ENCODE measurements around the gene QSOX2.

The QSOX2 gene

GRCh38 chr9:136259517-136259813 lies 13.9 kb upstream of the QSOX2 start:
- no peak for TF ChIP-seq CTCF (IDR thresholded peaks at IDR 0.05; ENCODE audit: insufficient read depth, low read length, missing control alignments)
- POLR2A ChIA-PET, result no interaction called here
- CTCF ChIA-PET, result no interaction called here
- H3K4me3 ChIP-seq (ENCODE audit: low read depth, low read length), result no peak overlapping the region
- DNase-seq (ENCODE audit: low read depth, low spot score), result no peak

DNA sequence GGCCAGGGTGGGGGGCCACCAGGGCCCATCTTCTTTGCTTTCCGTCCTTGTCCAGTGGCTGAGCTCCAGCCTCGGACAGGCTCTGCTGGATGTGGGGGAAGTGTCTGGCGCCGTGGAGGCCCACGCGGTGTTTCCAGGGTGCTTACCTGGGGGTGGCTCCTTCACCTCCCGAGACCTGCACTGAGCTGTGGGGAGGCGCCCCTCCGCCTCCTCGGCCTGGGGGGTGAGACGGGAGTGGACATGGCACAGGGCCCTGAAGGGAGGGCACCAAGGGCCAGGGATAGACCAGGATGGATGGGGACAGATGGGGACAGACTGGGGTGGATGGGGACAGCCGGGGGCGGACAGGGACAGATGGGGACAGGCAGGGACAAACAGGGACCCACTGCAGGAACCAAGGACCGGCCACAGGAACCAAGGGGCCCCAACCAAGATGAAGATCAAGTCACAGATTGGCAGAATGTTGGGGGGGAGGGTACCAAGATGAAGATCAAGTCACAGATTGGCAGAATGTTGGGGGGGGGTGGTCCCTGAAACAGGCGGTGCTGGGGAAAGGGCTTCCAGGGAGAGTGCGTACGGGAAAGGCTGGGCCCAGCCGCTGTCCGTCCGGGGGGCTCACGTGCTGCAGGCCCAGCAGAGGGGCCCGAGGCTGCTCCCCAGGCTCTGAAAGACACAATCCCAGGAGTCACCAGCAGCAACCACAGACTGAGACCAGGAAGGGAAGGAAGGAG lies 13.3 kb upstream of the QSOX2 start:
- ChIA-PET CTCF (no interaction called here), POLR2A (no interaction called here)
- H3K4me3 ChIP-seq (ENCODE audit: low read depth, low read length), result no peak overlapping the region
- TF ChIP-seq CTCF (IDR thresholded peaks at IDR 0.05; ENCODE audit: insufficient read depth, low read length, missing control alignments), result no peak
- no peak for DNase-seq (ENCODE audit: low read depth, low spot score)

DNA sequence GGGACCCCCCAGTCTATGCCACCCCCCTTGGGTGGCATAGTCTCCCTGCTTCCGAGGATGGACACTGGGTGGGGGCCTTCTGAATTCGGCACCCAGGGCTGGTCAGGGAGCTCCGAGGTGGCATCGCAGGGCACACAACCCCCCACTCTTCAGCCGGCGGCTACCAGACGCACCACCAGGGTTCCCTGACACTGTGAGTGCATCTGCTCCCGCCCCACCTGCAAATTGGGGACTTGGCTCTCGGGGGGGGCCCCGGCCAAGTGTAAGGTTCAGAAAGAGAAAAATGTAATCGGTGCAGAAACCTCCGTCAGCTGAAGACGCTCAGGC lies 12.7 kb upstream of the QSOX2 start:
- H3K4me3 ChIP-seq (ENCODE audit: low read depth, low read length), result no peak overlapping the region
- TF ChIP-seq CTCF (IDR thresholded peaks at IDR 0.05; ENCODE audit: insufficient read depth, low read length, missing control alignments), result no peak
- ChIA-PET CTCF (interaction anchor here (0.9 kb wide), 1 partner anchor 41 kb away, joined by 3 read pairs; no protein-coding TSS in a partner anchor), POLR2A (no interaction called here)
- no peak for DNase-seq (ENCODE audit: low read depth, low spot score)

- no peak for TF ChIP-seq CTCF (IDR thresholded peaks at IDR 0.05; ENCODE audit: insufficient read depth, low read length, missing control alignments)
- no peak for DNase-seq (ENCODE audit: low read depth, low spot score)
- CTCF ChIA-PET, result interaction anchor here (0.9 to 1.6 kb wide), 6 partner anchors 10 to 40 kb away, joined by 3 to 4 read pairs (median 3); no protein-coding TSS in a partner anchor
- no peak overlapping the region for H3K4me3 ChIP-seq (ENCODE audit: low read depth, low read length)
- POLR2A ChIA-PET, result interaction anchor here (0.6 kb wide), 1 partner anchor 47 kb away, joined by 3 read pairs; no protein-coding TSS in a partner anchor
Observed at GRCh38 chr9:136257381-136258298, 12.0 kb upstream of the QSOX2 start.

DNA sequence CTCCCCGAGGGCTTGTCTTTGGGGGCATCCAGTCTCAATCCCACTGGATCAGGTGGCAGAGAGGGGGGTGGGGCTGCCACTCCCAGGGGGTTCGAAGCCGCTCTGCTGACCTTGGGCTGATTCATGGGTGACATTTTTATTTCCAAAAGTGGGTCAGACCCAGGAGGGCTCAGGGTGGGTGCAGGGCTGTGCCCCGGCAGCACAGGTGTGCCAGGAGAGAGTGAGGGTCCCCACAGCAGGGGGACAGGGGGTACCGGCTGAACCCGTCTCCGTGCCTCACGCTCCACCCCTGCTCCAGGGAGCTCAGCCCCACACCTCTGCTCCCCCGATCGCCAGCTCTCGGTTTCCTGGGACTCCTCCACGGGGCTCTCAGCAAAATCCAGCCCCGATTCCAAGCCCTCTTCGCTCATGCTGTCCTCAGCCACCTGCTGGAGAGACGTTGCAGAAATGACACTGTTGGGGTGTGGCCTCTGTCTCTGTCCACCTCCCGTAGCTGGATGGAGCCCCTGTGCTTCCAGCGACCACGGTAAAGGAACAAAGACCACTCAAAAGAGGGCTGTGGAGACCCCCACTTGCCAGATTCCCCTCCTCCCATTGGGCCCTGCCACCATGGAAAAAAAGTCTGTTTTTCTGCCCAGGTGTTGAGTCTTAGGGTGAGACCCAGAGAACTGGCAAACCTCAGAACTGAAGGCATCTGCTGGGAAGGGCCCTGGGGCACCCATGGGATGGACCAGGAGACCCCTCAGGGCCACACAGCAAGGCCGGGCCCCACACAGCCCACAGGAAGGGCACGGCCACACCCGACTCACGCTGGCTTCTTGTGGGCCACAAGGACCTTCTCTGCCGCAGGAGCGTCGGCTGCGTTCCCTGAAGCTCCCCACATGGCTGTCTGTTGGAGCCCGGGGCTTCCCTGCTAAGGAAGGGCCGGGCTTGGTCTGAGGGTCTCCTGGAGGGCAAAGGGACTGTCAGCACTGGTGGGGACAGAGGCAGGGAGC lies 10.6 kb upstream of the QSOX2 start:
- TF ChIP-seq CTCF (IDR thresholded peaks at IDR 0.05; ENCODE audit: insufficient read depth, low read length, missing control alignments), result no peak
- ChIA-PET CTCF (interaction anchor here (1.1 to 1.6 kb wide), 4 partner anchors 11 to 36 kb away, joined by 3 to 4 read pairs (median 3); no protein-coding TSS in a partner anchor), POLR2A (interaction anchor here (0.6 kb wide), 1 partner anchor 48 kb away, joined by 3 read pairs; no protein-coding TSS in a partner anchor)
- DNase-seq (ENCODE audit: low read depth, low spot score), result no peak
- no peak overlapping the region for H3K4me3 ChIP-seq (ENCODE audit: low read depth, low read length)

All from AG04449 (cell line).